GM12878 (cell line): ENCODE measurements around the gene PTPRH. TPM values are rescaled to one million over a fixed set of nuclear protein-coding genes. Genes with fewer than 3 reads are reported as not detected.

Experiments
- CHD1 ChIP-seq: IDR thresholded peaks from 2 replicates; pipeline ENCODE4 v1.6.1; 2012; ENCODE audit warnings: low read depth, low read length, improper control_type of control experiment
- CHD2 ChIP-seq: IDR thresholded peaks from 2 replicates; pipeline ENCODE4 v1.6.1; 2011; ENCODE audit warnings: low read depth, low read length, improper control_type of control experiment, borderline replicate concordance
- EGR1 ChIP-seq, 2 experiments: IDR thresholded peaks; 1 replicate in 1 of 2; 2 replicates in 1 of 2; pipeline ENCODE4 v1.6.1; 2011 to 2012; ENCODE audit warnings: low read depth in 2 of 2, low read length in 2 of 2, borderline replicate concordance in 1 of 2, mild to moderate bottlenecking in 1 of 2, moderate library complexity in 1 of 2
- FOXM1 ChIP-seq: IDR thresholded peaks from 2 replicates; pipeline ENCODE4 v1.6.1; 2012; ENCODE audit warnings: low read depth, mild to moderate bottlenecking, inconsistent platforms, low read length, moderate library complexity
- JUND ChIP-seq: IDR thresholded peaks from 2 replicates; pipeline ENCODE4 v1.6.1; 2012; ENCODE audit warnings: low read depth, mild to moderate bottlenecking, low read length, improper control_type of control experiment, moderate library complexity
- MEF2A ChIP-seq: IDR thresholded peaks from 2 replicates; pipeline ENCODE4 v1.6.1; 2011; ENCODE audit warnings: low read depth, mild to moderate bottlenecking, low read length, moderate library complexity; ENCODE audit not compliant: insufficient read depth
- PAX8 ChIP-seq: fragments of 450-650 bp; IDR thresholded peaks from 2 replicates; pipeline ENCODE4 v1.6.1; 2017; ENCODE audit warnings: mild to moderate bottlenecking, moderate library complexity
- SMARCA5 ChIP-seq: fragments of 450-650 bp; IDR thresholded peaks from 2 replicates; pipeline ENCODE4 v1.6.1; 2017; ENCODE audit warnings: mild to moderate bottlenecking
- ZBTB40 ChIP-seq: fragments of 450-650 bp; IDR thresholded peaks from 2 replicates; pipeline ENCODE4 v1.6.1; 2016; ENCODE audit warnings: mild to moderate bottlenecking, moderate library complexity, borderline replicate concordance
- polyA plus RNA-seq, 11 experiments: library from polyadenylated mRNA; depleted of rRNA in 4 of 11; unstranded in 6 of 11; stranded (reverse) in 5 of 11; fragments of >200 nt; fragmentation: Nextera tagmentation in 4 of 11; fragmentation: Illumina TruSeq in 1 of 11; extraction: Ambion mirVana in 4 of 11; extraction: Trizol in 1 of 11; gene quantifications; 1 replicate in 1 of 11; 2 replicates in 10 of 11; pipeline versions ENCODE4 v1.2.1 to v1.2.3, GENCODE V29; 2011 to 2016; ENCODE audit warnings: inconsistent platforms in 2 of 11, missing spikeins in 2 of 11, low read depth in 1 of 11
- total RNA-seq, 4 experiments: library from RNA; depleted of rRNA in 3 of 4; stranded (reverse); fragments of >200 nt in 3 of 4; fragmentation: Illumina TruSeq in 1 of 4; extraction: Trizol in 1 of 4; gene quantifications; 2 replicates each; pipeline versions ENCODE4 v1.2.1 to v1.2.3, GENCODE V29; 2013 to 2021

PTPRH gene
- total and polyA plus RNA-seq, 10 of the 15 experiments (the other 5 are each of a cell fraction or from before 2014, with no cell fraction given): 0.08 TPM; not detected in 9

- TF ChIP-seq ZBTB40 (no peak), CHD2 (no peak), FOXM1 (no peak), CHD1 (no peak), MEF2A (no peak), PAX8 (no peak), SMARCA5 (no peak), EGR1 (IDR thresholded peaks at IDR 0.05; ENCODE audit: borderline replicate concordance in 1 of 2, low read depth in 2 of 2, low read length in 2 of 2) (no peak), JUND (no peak)
- TF ChIP-seq, all 136 proteins: peak for 3
Measured at GRCh38 chr19:55254625-55254977, 45.3 kb upstream of the PTPRH start (continued).
